DOHH2 (cell line): Measurements from ENCODE around the gene MCCC1.

Source experiments
- H3F3A ChIP-seq: fragments of 200-600 bp; sonication (generic), shearing (Covaris generic); 2 replicates; pipeline ENCODE4 v1.6.0; 2016; ENCODE audit warnings: antibody characterized with exemption, mild to moderate bottlenecking; ENCODE audit not compliant: control insufficient read depth, insufficient read depth
- H3K27ac ChIP-seq: fragments of 200-600 bp; sonication (generic); 2 replicates; pipeline ENCODE4 v1.5.1; 2014; ENCODE audit warnings: low read depth, mild to moderate bottlenecking, low read length, moderate library complexity
- H3K27me3 ChIP-seq: fragments of 200-600 bp; sonication (generic); 2 replicates; pipeline ENCODE4 v1.6.1; 2014; ENCODE audit warnings: mild to moderate bottlenecking, low read length, mixed read lengths; ENCODE audit not compliant: control insufficient read depth
- H3K36me3 ChIP-seq: fragments of 200-600 bp; sonication (generic); 2 replicates; pipeline ENCODE4 v1.6.1; 2014; ENCODE audit warnings: mild to moderate bottlenecking, low read length, moderate library complexity, mixed read lengths; ENCODE audit not compliant: control insufficient read depth
- H3K4me1 ChIP-seq: fragments of 200-600 bp; sonication (generic); 2 replicates; pipeline ENCODE4 v1.6.1; 2014; ENCODE audit warnings: mild to moderate bottlenecking, low read length, mixed read lengths; ENCODE audit not compliant: control insufficient read depth
- H3K4me2 ChIP-seq: fragments of 200-600 bp; sonication (generic); 2 replicates; pipeline ENCODE4 v1.6.0; 2014; ENCODE audit warnings: mild to moderate bottlenecking, low read length, moderate library complexity
- H3K4me3 ChIP-seq: fragments of 200-600 bp; sonication (generic); 2 replicates; pipeline ENCODE4 v1.5.1; 2014; ENCODE audit warnings: mild to moderate bottlenecking, low read length, mixed read lengths
- H3K79me2 ChIP-seq: fragments of 200-600 bp; sonication (generic); 2 replicates; pipeline ENCODE4 v1.6.1; 2014; ENCODE audit warnings: mild to moderate bottlenecking, low read length, mixed read lengths; ENCODE audit not compliant: control insufficient read depth
- H3K9me2 ChIP-seq: fragments of 200-600 bp; sonication (generic); replicated peaks from 2 replicates; pipeline ENCODE4 v1.6.1; 2014; ENCODE audit warnings: mild to moderate bottlenecking, low read length, mixed read lengths; ENCODE audit not compliant: control insufficient read depth
- H3K9me3 ChIP-seq: fragments of 200-600 bp; sonication (generic); 2 replicates; pipeline ENCODE4 v1.6.1; 2014; ENCODE audit warnings: antibody characterized with exemption, low read length, mixed read lengths; ENCODE audit not compliant: control insufficient read depth, insufficient read depth
- H4K20me1 ChIP-seq: fragments of 200-600 bp; sonication (generic); 2 replicates; pipeline ENCODE4 v1.6.0; 2014; ENCODE audit warnings: low read depth, mild to moderate bottlenecking, antibody characterized with exemption, low read length, moderate library complexity; ENCODE audit not compliant: control insufficient read depth, insufficient read depth
- EZH2phosphoT487 ChIP-seq: fragments of 200-600 bp; sonication (generic); IDR thresholded peaks from 2 replicates; pipeline ENCODE4 v1.6.1; 2017; ENCODE audit warnings: borderline replicate concordance, mild to moderate bottlenecking, antibody characterized with exemption, low read length, moderate library complexity, mixed read lengths
- TF ChIP-seq, protein P1 (sequence below): fragments of 200-600 bp; sonication (generic); IDR thresholded peaks from one replicate; pipeline ENCODE4 v1.5.1; 2014; ENCODE audit warnings: antibody characterized with exemption, mild to moderate bottlenecking, low read depth, low read length; ENCODE audit not compliant: poor library complexity, severe bottlenecking

MCCC1 gene

DNA sequence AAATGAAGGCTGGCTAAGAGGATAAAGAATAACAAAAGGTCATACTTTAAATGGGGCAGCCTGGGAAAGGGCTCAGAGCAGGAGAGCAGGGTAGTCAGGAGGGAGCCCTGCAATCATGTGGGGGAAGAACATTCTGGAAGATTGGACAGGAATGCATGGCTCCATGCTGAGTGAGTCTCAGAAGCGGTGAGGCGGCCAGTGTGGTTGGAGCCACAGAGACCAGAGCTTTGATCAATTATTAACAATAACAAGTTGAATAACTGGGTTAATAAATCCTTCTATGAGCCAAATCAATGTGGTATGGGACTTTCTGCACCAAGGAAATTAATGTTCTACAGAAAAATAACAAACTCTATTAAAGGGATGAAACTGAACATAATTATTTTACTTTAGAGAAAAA, 61.1 kb downstream of the MCCC1 start:
- H3K4me1 ChIP-seq = peaks cover 10% of the 10 kb centered on the region
- H3K4me3 ChIP-seq = no peak overlapping the region
- no peaks in the 10 kb centered on the region for H3K9me2 ChIP-seq
- peaks cover 56% of the 10 kb centered on the region for H3K36me3 ChIP-seq
- H3K27ac ChIP-seq = no peak overlapping the region
- H3K4me2 ChIP-seq = no peak overlapping the region
- H3F3A ChIP-seq = peaks cover 7% of the 10 kb centered on the region; the same call in 1 of the 2 replicates
- H4K20me1 ChIP-seq = no peaks in the 10 kb centered on the region
- H3K27me3 ChIP-seq = no peaks in the 10 kb centered on the region
- TF ChIP-seq, protein P1, sequence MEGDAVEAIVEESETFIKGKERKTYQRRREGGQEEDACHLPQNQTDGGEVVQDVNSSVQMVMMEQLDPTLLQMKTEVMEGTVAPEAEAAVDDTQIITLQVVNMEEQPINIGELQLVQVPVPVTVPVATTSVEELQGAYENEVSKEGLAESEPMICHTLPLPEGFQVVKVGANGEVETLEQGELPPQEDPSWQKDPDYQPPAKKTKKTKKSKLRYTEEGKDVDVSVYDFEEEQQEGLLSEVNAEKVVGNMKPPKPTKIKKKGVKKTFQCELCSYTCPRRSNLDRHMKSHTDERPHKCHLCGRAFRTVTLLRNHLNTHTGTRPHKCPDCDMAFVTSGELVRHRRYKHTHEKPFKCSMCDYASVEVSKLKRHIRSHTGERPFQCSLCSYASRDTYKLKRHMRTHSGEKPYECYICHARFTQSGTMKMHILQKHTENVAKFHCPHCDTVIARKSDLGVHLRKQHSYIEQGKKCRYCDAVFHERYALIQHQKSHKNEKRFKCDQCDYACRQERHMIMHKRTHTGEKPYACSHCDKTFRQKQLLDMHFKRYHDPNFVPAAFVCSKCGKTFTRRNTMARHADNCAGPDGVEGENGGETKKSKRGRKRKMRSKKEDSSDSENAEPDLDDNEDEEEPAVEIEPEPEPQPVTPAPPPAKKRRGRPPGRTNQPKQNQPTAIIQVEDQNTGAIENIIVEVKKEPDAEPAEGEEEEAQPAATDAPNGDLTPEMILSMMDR = no peak
- TF ChIP-seq EZH2phosphoT487 = no peak
- no peaks in the 10 kb centered on the region for H3K9me3 ChIP-seq
- H3K79me2 ChIP-seq = no peaks in the 10 kb centered on the region

DNA sequence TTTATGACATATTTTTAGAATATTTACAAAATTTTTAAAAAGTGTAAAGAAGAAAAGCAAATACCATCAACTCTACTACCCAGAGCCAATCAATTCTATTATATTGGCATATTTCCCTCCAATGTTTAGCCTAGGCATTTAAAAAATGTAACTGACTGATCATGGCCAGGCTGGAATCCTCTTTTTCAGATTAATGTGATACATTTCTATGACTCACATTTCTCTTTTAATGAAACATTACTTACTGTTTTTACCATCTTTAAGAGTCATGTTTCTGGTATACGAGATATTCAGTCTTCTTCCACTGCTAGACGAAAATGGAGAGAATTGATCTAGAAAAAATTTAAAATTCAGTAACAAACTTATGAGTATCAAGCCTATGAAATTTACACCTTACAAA, 65.5 kb downstream of the MCCC1 start:
- Histone ChIP-seq H3K4me2 (no peak overlapping the region), H3K9me3 (no peaks in the 10 kb centered on the region), H3K27ac (no peak overlapping the region), H3K27me3 (no peaks in the 10 kb centered on the region), H3K4me3 (no peak overlapping the region), H3K36me3 (peaks cover 55% of the 10 kb centered on the region), H4K20me1 (no peaks in the 10 kb centered on the region), H3K4me1 (no peaks in the 10 kb centered on the region), H3K79me2 (no peaks in the 10 kb centered on the region), H3K9me2 (no peaks in the 10 kb centered on the region), H3F3A (no peaks in the 10 kb centered on the region)
- TF ChIP-seq, protein P1 = no peak
- TF ChIP-seq EZH2phosphoT487 = no peak

DNA sequence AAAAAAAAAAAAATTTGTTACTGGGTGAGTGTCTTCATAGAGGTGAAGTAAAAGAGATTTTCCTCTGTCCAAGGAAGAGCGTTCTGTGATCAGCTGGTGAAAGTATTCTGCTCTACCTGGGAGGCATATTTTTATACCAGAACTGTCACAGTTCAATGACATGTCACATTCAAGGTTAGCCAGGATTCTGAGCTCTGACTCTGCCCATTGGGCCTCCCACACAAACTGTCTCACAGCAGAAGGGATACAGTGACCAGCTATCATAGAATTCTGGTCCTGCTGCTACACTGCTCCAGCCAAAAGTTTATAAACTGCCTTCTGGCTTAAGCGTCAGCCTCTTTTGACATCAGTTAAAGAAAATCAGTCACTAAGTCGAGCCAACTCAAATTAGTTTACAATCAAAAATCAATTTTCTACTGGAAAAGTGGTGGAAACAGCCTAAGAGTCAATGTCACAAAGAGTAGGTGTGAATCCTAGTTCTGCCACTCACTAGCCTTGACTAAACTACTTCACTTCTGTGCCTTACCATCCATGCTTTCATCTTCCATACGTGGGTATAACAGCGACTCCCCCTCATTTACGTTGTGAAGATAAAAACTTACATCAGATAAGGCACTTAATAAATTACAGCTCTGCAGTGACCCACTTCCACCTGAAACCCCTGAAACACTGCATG, 66.3 kb downstream of the MCCC1 start:
- Histone ChIP-seq H3K4me2 (no peak overlapping the region), H3F3A (no peaks in the 10 kb centered on the region), H3K36me3 (peaks cover 53% of the 10 kb centered on the region), H3K9me3 (no peaks in the 10 kb centered on the region), H4K20me1 (no peaks in the 10 kb centered on the region), H3K27ac (no peak overlapping the region), H3K27me3 (no peaks in the 10 kb centered on the region), H3K4me3 (no peak overlapping the region), H3K4me1 (no peaks in the 10 kb centered on the region), H3K9me2 (no peaks in the 10 kb centered on the region), H3K79me2 (no peaks in the 10 kb centered on the region)
- TF ChIP-seq, protein P1 = no peak
- no peak for TF ChIP-seq EZH2phosphoT487
